Suprapubic skin (tissue), 3 donors: ENCODE measurements around the gene STX5.

Experiments used
- POLR2AphosphoS5 ChIP-seq, 3 donors: sonication (generic); formaldehyde crosslinking; IDR thresholded peaks; one replicate each; pipeline ENCODE4 v1.6.1; 2017; ENCODE audit warnings: antibody characterized with exemption in 3 of 3
- TF ChIP-seq, protein P1 (sequence below), 2 donors: fragments of 200-600 bp in 1 of 2; fragments of 450-650 bp in 1 of 2; sonication (generic) in 1 of 2; IDR thresholded peaks; one replicate each; pipeline ENCODE4 v1.5.1; 2016 to 2019; ENCODE audit warnings: antibody characterized with exemption in 2 of 2, mild to moderate bottlenecking in 1 of 2, moderate library complexity in 1 of 2

DNA sequence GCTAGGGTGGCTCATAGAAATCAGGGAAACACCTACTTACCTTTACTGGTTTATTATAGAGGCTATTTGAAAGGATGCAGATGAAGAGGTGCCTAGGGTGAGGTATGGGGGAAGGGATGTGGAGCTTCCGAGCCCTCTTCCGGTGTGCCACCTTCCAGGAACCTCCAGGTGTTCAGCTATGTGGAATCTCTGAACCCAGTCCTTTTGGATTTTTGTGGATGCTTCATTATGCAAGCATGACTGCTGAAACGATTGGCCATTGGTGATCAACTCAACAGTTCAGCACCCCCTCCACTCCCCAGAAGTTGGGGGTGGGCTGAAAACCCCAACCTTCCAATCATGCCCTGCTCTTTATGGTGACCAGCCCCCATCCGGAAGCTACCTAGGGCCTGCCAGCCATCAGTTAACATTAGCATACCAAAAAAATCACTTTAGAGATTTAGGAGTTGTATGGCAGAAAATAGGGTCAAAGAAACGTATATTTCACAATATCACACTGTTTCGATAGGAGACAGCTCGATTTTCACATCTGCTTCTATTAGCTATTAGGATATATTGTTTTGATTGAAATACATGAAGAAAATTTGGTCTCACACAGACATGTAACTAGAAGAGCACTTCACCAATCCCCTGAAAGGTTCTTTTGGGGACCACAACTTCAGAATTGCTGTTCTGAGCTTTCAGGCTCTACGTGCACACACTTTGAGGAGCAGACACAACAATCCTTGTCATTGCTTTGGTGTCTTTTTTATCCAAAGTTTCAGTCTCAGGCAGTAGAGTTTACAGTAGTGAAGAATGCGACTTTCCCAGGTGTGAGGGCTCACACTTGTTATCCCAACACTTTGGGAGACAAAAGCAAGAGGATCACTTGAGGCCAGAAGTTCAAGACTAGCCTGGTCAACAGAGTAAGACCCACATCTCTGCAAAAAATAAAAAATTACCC is 73.7 kb downstream of the STX5 start:
- TF ChIP-seq POLR2AphosphoS5 (IDR thresholded peaks at IDR 0.05) = no peak
- TF ChIP-seq, protein P1, sequence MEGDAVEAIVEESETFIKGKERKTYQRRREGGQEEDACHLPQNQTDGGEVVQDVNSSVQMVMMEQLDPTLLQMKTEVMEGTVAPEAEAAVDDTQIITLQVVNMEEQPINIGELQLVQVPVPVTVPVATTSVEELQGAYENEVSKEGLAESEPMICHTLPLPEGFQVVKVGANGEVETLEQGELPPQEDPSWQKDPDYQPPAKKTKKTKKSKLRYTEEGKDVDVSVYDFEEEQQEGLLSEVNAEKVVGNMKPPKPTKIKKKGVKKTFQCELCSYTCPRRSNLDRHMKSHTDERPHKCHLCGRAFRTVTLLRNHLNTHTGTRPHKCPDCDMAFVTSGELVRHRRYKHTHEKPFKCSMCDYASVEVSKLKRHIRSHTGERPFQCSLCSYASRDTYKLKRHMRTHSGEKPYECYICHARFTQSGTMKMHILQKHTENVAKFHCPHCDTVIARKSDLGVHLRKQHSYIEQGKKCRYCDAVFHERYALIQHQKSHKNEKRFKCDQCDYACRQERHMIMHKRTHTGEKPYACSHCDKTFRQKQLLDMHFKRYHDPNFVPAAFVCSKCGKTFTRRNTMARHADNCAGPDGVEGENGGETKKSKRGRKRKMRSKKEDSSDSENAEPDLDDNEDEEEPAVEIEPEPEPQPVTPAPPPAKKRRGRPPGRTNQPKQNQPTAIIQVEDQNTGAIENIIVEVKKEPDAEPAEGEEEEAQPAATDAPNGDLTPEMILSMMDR (IDR thresholded peaks at IDR 0.05) = no peak
